ENCODE measurements around the gene MACO1.
"Not testable (repeated sequence)": the region's sequence is repeated elsewhere in the genome, so short reads cannot be mapped to it uniquely, and the experiment has no call there.

MACO1 gene

DNA sequence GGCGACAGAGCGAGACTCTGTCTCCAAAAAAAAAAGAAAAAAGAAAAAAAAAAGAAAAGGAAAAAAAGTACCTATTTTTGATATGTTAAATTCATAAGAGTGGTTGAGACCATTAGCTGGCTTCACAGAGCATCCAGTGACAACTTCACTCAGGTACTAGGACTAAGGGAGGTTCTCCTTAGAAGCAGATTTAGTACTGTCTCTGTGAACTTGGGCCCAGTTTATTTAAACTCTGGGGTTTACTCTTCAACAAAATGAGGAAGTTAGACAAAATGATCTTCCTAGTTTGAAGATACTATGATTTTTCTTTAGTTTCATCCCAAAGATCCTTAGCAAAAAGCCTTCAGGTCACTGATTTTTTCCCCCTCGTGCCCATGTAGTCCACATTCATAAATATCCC, 21.2 kb downstream of the MACO1 start:
- no peaks in the 10 kb centered on the region for H3K9me3 Mint-ChIP-seq
- H3K36me3 Mint-ChIP-seq (ENCODE audit: insufficient read depth): peaks cover 55% of the 10 kb centered on the region
- H3K27ac Mint-ChIP-seq: no peak overlapping the region

GRCh38 chr1:25456502-25456901, 25.8 kb downstream of the MACO1 start:
- no peak overlapping the region for H3K4me3 Mint-ChIP-seq
- no peaks in the 10 kb centered on the region for H3K27me3 Mint-ChIP-seq
- no peaks in the 10 kb centered on the region for H3K9me3 Mint-ChIP-seq
- H3K27ac Mint-ChIP-seq: no peak overlapping the region
- no peak for DNase-seq
- H3K4me1 Mint-ChIP-seq (ENCODE audit: low read depth in 2 of 2): no peaks in the 10 kb centered on the region
- ATAC-seq (replicated peaks): no peak
- H3K36me3 Mint-ChIP-seq (ENCODE audit: insufficient read depth): peaks cover 68% of the 10 kb centered on the region

More for the DNA sequence above, 21.2 kb downstream of the MACO1 start:
- no peak overlapping the region for H3K4me3 Mint-ChIP-seq
- H3K27me3 Mint-ChIP-seq: no peaks in the 10 kb centered on the region
- no peak for DNase-seq
- ATAC-seq (replicated peaks): no peak
- H3K4me1 Mint-ChIP-seq (ENCODE audit: low read depth in 2 of 2): no peaks in the 10 kb centered on the region

DNA sequence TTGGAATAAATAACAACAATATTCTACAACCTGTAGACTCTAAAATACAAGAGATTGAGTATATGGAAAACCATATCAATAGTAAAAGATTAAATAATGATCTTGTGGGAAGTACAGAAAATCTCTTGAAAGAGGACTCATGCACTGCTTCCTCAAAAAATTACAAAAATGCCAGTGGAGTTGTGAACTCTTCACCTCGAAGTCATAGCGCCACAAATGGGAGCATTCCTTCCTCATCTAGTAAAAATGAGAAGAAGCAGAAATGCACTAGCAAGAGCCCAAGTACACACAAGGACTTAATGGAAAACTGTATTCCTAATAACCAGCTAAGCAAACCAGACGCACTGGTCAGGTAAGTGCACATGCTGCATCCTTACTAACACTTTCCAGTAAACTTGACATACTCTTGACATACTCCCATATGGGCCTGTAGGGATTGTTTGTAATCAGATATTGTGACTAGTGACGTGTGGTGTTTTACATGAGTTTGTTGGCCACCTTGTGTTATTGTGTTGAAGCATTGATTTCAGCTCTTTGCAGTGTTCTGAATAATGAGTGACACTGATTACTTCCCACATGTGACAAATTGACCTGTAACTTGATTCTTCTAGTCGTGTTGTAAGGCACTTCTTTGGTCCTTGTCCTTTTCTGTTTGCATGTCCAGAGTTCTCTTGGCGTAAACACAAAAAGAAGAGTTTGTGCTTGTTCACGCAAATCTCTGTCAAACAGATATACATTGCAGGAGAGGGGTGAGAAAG, 28.0 kb downstream of the MACO1 start:
- ATAC-seq (replicated peaks) (no peak), DNase-seq (no peak)
- H3K27ac Mint-ChIP-seq: no peak overlapping the region
- peaks cover 0 to 4% of the 10 kb centered on the region in 2 donors for H3K4me1 Mint-ChIP-seq (ENCODE audit: low read depth in 2 of 2)
- H3K9me3 Mint-ChIP-seq: no peaks in the 10 kb centered on the region
- no peak overlapping the region for H3K4me3 Mint-ChIP-seq
- H3K27me3 Mint-ChIP-seq: no peaks in the 10 kb centered on the region
- H3K36me3 Mint-ChIP-seq (ENCODE audit: insufficient read depth): peaks cover 65% of the 10 kb centered on the region

- H3K27me3 Mint-ChIP-seq: no peaks in the 10 kb centered on the region
- H3K36me3 Mint-ChIP-seq (ENCODE audit: insufficient read depth): peaks cover 55% of the 10 kb centered on the region
- no peak overlapping the region for H3K4me3 Mint-ChIP-seq
- no peak overlapping the region for H3K27ac Mint-ChIP-seq
- no peaks in the 10 kb centered on the region for H3K9me3 Mint-ChIP-seq
- DNase-seq (no peak), ATAC-seq (replicated peaks) (no peak)
- H3K4me1 Mint-ChIP-seq (ENCODE audit: low read depth in 2 of 2): peaks cover 0 to 4% of the 10 kb centered on the region in 2 donors
Observed at GRCh38 chr1:25460020-25460419, 29.3 kb downstream of the MACO1 start.

DNA sequence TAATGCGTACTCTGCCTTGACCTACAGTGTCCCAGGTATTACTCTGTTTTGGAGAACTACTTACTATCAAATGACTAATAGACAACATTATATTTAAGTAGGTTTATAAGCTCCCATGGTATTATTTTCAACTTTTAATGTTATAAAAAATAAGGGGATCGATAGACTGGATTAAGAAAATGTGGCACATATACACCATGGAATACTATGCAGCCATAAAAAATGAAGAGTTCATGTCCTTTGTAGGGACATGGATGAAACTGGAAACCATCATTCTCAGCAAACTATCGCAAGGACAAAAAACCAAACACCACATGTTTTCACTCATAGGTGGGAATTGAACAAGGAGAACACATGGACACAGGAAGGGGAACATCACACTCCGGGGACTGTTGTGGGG, 30.1 kb downstream of the MACO1 start:
- not testable (repeated sequence) for H3K4me1 Mint-ChIP-seq (ENCODE audit: low read depth in 2 of 2); H3K4me3 Mint-ChIP-seq; ATAC-seq (replicated peaks); H3K9me3 Mint-ChIP-seq; H3K27me3 Mint-ChIP-seq; DNase-seq; H3K27ac Mint-ChIP-seq
- H3K36me3 Mint-ChIP-seq (ENCODE audit: insufficient read depth): peaks cover 52% of the 10 kb centered on the region

DNA sequence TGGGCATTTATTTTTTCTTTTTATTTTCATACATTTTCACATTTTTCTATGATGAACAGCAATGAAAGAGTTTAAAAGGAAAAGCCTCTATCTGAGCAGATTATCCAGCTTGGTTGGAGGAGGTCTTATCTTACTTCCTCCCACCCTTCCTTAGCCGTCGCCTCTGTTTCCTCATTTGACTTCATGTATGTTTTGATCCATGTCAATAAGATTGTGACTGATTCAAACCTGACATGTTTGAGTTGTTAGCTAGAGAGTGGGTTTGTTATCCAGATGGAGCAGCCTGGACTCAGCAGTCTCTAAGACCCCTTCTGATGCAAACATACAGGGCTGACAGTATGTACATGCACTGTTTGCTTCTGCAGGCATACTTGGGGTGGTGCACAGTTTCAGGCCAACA, 31.2 kb downstream of the MACO1 start:
- Mint-ChIP-seq H3K36me3 (ENCODE audit: insufficient read depth) (peaks cover 43% of the 10 kb centered on the region), H3K27ac (no peak overlapping the region), H3K9me3 (no peaks in the 10 kb centered on the region), H3K4me3 (no peak overlapping the region), H3K4me1 (ENCODE audit: low read depth in 2 of 2) (peaks cover 0 to 9% of the 10 kb centered on the region in 2 donors), H3K27me3 (no peaks in the 10 kb centered on the region)
- DNase-seq: no peak
- no peak for ATAC-seq (replicated peaks)

DNA sequence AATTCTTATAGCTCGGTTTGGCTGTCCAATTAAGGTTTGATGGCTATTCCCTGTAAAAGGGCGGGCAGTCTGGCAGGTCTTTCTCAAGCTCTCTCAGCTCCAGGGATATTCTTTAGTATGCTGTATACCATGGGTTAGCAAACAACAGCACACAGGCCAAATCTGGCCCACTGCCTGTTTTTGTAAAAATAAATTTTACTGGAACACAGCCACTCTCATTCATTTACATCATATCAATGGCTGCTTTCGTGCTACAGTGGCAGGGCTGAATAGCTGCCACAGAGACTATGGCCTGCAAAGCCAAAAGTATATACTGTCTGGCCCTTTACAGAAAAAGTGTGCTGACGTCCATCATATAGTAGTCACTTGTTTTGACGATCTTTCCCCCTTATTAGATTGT, 32.0 kb downstream of the MACO1 start:
- H3K9me3 Mint-ChIP-seq: no peaks in the 10 kb centered on the region
- H3K27me3 Mint-ChIP-seq: no peaks in the 10 kb centered on the region
- H3K4me3 Mint-ChIP-seq: no peak overlapping the region
- peaks cover 2 to 9% of the 10 kb centered on the region in 2 donors for H3K4me1 Mint-ChIP-seq (ENCODE audit: low read depth in 2 of 2)
- peak overlapping the region in 1 of 2 donors; percentile 14 for H3K27ac Mint-ChIP-seq
- H3K36me3 Mint-ChIP-seq (ENCODE audit: insufficient read depth): peaks cover 39% of the 10 kb centered on the region
- ATAC-seq (replicated peaks) (no peak), DNase-seq (no peak)

GRCh38 chr1:25467193-25467592, 36.5 kb downstream of the MACO1 start:
- Mint-ChIP-seq H3K9me3 (no peaks in the 10 kb centered on the region), H3K4me3 (no peak overlapping the region), H3K36me3 (ENCODE audit: insufficient read depth) (peaks cover 15% of the 10 kb centered on the region), H3K27ac (peak overlapping the region in 1 of 2 donors; percentile 64), H3K4me1 (ENCODE audit: low read depth in 2 of 2) (peaks cover 2 to 12% of the 10 kb centered on the region in 2 donors), H3K27me3 (no peaks in the 10 kb centered on the region)
- no peak for ATAC-seq (replicated peaks)
- no peak for DNase-seq

- peak overlapping the region in 1 of 2 donors; percentile 64 for H3K27ac Mint-ChIP-seq
- no peak overlapping the region for H3K4me3 Mint-ChIP-seq
- H3K9me3 Mint-ChIP-seq: no peaks in the 10 kb centered on the region
- H3K27me3 Mint-ChIP-seq: no peaks in the 10 kb centered on the region
- H3K36me3 Mint-ChIP-seq (ENCODE audit: insufficient read depth): peaks cover 19% of the 10 kb centered on the region
- H3K4me1 Mint-ChIP-seq (ENCODE audit: low read depth in 2 of 2): peaks cover 5 to 10% of the 10 kb centered on the region in 2 donors
- no peak for ATAC-seq (replicated peaks)
- no peak for DNase-seq
Observed at GRCh38 chr1:25467616-25468015, 36.9 kb downstream of the MACO1 start.

GRCh38 chr1:25468033-25468432, 37.3 kb downstream of the MACO1 start:
- peaks cover 20% of the 10 kb centered on the region for H3K36me3 Mint-ChIP-seq (ENCODE audit: insufficient read depth)
- DNase-seq (no peak), ATAC-seq (replicated peaks) (no peak)
- H3K27ac Mint-ChIP-seq: peak overlapping the region in 1 of 2 donors; percentile 64
- no peak overlapping the region for H3K4me3 Mint-ChIP-seq
- no peaks in the 10 kb centered on the region for H3K27me3 Mint-ChIP-seq
- H3K9me3 Mint-ChIP-seq: no peaks in the 10 kb centered on the region
- peaks cover 5 to 10% of the 10 kb centered on the region in 2 donors for H3K4me1 Mint-ChIP-seq (ENCODE audit: low read depth in 2 of 2)

- DNase-seq (no peak), ATAC-seq (replicated peaks) (no peak)
- Mint-ChIP-seq H3K27ac (no peak overlapping the region), H3K9me3 (no peaks in the 10 kb centered on the region), H3K4me3 (no peak overlapping the region), H3K4me1 (ENCODE audit: low read depth in 2 of 2) (peaks cover 12 to 21% of the 10 kb centered on the region in 2 donors), H3K27me3 (no peaks in the 10 kb centered on the region), H3K36me3 (ENCODE audit: insufficient read depth) (peaks cover 20% of the 10 kb centered on the region)
Observed at GRCh38 chr1:25469177-25469576, 38.5 kb downstream of the MACO1 start.

GRCh38 chr1:25472471-25472870, 41.8 kb downstream of the MACO1 start:
- H3K9me3 Mint-ChIP-seq: no peaks in the 10 kb centered on the region
- ATAC-seq (replicated peaks): no peak
- H3K4me1 Mint-ChIP-seq (ENCODE audit: low read depth in 2 of 2): peaks cover 22 to 24% of the 10 kb centered on the region in 2 donors
- peaks cover 28% of the 10 kb centered on the region for H3K36me3 Mint-ChIP-seq (ENCODE audit: insufficient read depth)
- peak overlapping the region in 1 of 2 donors; percentile 23 for H3K4me3 Mint-ChIP-seq
- no peak overlapping the region for H3K27ac Mint-ChIP-seq
- no peaks in the 10 kb centered on the region for H3K27me3 Mint-ChIP-seq
- DNase-seq: no peak

DNA sequence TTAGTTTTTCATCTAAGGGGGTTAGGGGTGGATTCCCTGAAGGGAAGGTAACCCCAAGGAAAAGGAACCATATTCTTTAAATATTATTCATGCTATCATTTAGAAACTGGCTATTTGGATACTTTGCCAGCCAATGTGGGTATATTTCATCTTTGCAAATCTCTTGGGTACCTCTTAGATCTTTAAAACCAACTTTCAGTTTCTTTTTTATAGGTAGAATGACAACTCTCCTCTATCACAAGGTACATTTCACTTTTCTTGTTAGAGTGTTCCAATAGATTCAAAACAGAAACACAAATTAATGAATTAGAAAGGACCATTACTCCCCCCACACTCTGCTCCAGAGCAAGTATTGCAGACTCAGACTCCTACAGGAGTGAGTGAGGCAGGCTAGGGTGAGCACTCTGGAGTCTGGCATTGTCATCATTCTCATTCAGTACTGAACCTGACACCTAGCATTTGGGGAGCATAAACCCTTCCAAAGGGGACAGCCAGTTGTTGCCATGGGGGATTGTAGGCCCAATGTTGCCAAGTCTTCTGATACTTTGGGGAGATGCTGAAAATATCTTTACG, 43.0 kb downstream of the MACO1 start:
- DNase-seq: no peak
- Mint-ChIP-seq H3K27ac (peak overlapping the region; percentile 23 to 69), H3K9me3 (no peaks in the 10 kb centered on the region), H3K36me3 (ENCODE audit: insufficient read depth) (peaks cover 25% of the 10 kb centered on the region), H3K4me3 (peak overlapping the region in 1 of 2 donors; percentile 10), H3K4me1 (ENCODE audit: low read depth in 2 of 2) (peaks cover 17 to 22% of the 10 kb centered on the region in 2 donors), H3K27me3 (no peaks in the 10 kb centered on the region)
- ATAC-seq (replicated peaks): peak; percentile 26

DNA sequence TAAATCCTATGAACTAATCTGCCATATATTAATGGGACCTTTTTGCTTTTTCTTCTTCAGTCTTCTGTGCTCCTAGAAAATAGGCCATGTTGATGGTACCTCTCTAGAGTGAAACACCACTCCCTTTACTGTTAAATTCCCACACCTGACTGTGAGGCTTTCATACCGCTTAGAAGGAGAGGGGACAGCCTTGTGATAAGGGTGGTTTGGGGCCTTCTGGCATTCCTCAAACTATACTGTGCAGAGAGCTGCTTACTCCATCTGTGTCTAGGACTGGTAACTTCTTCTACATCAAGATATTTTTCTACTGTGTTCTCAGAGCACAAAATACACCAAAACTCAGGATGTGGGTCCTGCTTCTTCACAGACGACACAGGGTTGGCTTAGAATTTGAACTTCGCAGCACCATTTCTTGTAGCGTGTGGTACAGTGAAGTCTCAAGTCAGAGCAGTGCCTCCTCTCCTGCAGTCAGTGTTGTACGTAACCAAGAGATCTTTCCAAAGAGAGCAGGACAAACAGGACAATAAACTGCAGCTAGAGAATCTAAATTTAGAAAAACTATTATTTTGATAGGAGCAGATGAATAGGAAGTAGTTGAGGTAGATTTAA, 43.8 kb downstream of the MACO1 start:
- no peaks in the 10 kb centered on the region for H3K27me3 Mint-ChIP-seq
- DNase-seq: no peak
- peak overlapping the region; percentile 62 to 69 for H3K27ac Mint-ChIP-seq
- H3K4me3 Mint-ChIP-seq: no peak overlapping the region
- H3K9me3 Mint-ChIP-seq: no peaks in the 10 kb centered on the region
- H3K4me1 Mint-ChIP-seq (ENCODE audit: low read depth in 2 of 2): peaks cover 17 to 22% of the 10 kb centered on the region in 2 donors
- ATAC-seq (replicated peaks): no peak
- H3K36me3 Mint-ChIP-seq (ENCODE audit: insufficient read depth): peaks cover 28% of the 10 kb centered on the region

Data from effector memory CD8-positive, alpha-beta T cell (primary cell).